Activated CD8-positive, alpha-beta memory T cell treated with anti-CD3 and anti-CD28 coated beads for 1 hour (primary cell): ENCODE measurements around the gene SPARCL1.
"Not testable (repeated sequence)": the region's sequence is repeated elsewhere in the genome, so short reads cannot be mapped to it uniquely, and the experiment has no call there.

ENCODE experiments used
- DNase-seq, 2 donors: peaks; one replicate each; pipeline ENCODE4 v3.0.0-alpha.2; 2020; ENCODE audit warnings: low read depth in 1 of 2; ENCODE audit errors: extremely low read depth in 1 of 2

The SPARCL1 gene

DNA sequence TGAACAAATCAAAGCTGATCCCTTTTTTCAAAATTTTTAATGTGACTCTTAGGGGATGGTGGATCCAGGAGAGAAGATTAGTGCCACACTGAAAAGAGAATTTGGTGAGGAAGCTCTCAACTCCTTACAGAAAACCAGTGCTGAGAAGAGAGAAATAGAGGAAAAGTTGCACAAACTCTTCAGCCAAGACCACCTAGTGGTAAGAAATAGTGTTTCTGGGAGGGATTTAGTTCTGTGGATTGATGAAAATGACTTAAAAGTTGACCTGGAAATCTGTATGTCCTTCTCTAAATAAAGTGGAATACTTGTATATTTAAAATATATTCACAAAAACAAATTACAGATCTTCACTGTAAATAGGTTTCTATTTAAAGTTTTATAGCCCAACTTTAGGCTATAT is 77.6 kb downstream of the SPARCL1 start:
- DNase-seq = no peak

GRCh38 chr4:87446375-87446774 is 82.8 kb downstream of the SPARCL1 start:
- not testable (repeated sequence) for DNase-seq

GRCh38 chr4:87445964-87446363 is 83.2 kb downstream of the SPARCL1 start:
- no peak for DNase-seq

- DNase-seq = no peak
Observed at GRCh38 chr4:87444741-87445140, 84.4 kb downstream of the SPARCL1 start.

DNA sequence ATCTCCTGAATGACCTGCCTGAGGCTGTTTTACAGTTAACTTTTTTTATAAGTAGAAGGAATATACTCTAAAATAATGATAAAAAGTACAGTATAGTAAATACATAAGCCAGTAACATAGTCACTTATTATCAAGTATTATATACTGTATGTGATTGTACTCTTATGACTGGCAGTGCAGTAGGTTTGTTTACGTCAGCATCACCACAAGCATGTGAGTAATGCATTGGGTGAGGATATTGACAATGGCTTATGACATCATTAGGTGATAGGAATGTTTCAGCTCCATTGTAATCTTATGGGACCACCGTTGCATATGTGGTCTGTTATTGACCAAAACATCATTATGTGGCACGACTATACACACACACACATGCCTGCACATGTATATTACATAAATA is 86.3 kb downstream of the SPARCL1 start:
- no peak for DNase-seq

GRCh38 chr4:87433342-87433741 is 95.8 kb downstream of the SPARCL1 start:
- no peak for DNase-seq

DNA sequence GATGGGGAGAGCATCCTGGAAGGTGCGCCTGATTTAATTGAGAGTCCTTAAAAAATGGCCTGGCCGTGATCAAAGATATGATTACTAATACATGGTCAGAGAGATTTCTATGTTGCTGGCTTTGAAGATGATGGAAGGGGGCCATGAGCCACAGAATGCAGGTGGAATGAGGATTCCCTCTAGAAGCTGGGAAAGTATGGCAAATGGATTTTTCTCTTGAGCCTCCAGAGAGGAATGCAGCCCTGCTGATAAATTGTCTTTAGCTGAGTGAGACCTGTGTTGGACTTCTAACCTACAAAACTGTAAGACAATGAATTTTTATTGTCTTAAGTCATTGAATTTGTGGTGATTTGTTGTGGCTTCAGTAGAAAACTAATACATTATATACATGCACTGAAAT is 99.1 kb downstream of the SPARCL1 start:
- no peak for DNase-seq

GRCh38 chr4:87428979-87429378 is 100.2 kb downstream of the SPARCL1 start:
- DNase-seq = no peak

DNA sequence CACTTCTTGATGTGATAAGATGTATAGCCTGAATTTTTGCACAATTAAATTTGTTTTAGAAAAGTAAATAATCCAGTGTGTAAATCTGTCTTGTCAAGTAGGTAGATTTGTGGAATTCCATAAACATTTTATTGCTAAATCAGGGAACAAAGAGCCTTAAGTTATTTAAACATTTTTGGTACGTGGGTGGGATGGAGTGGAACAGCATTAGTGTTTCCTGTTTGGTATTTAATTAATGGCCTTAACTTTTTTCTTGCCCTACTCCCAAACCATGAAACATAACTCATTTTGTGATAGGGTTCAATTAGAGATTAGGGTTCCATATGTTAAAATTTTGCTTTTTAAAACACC is 101.7 kb downstream of the SPARCL1 start:
- DNase-seq = no peak

DNA sequence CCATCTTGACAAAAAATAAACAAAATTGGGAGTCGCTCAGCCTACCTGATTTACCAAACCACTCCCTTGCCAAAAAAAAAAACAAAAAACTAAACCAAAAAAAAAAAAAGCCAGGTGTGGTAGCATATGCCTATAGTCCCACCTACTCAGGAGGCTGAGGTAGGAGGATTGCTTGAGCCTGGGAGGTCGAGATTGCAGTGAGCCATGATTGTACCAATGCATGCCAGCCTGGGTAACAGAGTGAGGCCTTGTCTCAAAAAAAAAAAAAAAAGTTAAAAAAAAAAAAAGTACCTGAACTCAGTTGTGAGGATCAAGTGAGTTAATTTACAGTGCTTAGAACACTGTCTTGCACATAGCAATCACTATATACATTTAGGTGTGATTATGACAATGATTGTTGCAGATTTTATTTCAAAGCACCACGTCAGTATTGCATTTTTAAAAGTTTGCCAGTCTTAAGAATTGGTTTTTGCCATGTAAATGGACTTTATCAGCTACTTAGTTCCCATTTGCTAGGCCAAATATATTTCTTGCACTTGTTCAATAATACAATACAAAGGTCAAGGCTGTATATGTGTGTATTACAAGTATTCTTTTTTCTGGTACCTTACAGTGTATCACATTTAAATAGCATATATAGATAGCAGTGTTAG is 102.2 kb downstream of the SPARCL1 start:
- no peak for DNase-seq

DNA sequence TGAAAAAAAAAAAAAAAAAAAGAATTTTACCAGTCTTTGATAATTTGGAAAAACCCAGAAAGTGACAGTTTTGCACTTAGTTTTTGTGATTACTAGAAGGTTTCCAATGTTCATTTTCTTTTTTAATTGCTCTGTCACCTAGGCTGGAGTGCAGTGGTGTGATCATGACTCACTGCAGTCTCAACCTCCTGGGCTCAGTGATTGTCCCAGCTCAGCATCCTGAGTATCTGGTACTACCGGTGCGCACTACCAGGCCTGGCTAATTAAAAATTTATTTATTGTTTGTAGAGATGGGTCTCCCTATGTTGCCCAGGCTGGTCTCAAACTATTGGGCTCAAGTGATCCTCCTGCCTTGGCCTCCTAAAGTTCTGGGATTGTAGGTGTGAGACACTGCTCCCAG is 103.5 kb downstream of the SPARCL1 start:
- no peak for DNase-seq

- DNase-seq = not testable (repeated sequence)
Observed at GRCh38 chr4:87424099-87424543, 105.1 kb downstream of the SPARCL1 start.
